ENCODE data around the gene ABLIM3. TPM values are rescaled to one million over a fixed set of nuclear protein-coding genes. Genes with fewer than 3 reads are reported as not detected.
"Not testable (repeated sequence)": the region's sequence is repeated elsewhere in the genome, so short reads cannot be mapped to it uniquely, and the experiment has no call there.

Gene ABLIM3
- total RNA-seq, 2 experiments from 2014 or later = 0.21 TPM; not detected in 1

GRCh38 chr5:149172709-149173505, 31.6 kb downstream of the ABLIM3 start:
- H3K27ac Mint-ChIP-seq = no peak overlapping the region
- H3K27me3 Mint-ChIP-seq = peaks cover 14% of the 10 kb centered on the region
- peaks cover 14% of the 10 kb centered on the region for H3K4me1 Mint-ChIP-seq
- H3K4me3 Mint-ChIP-seq = no peak overlapping the region
- DNase-seq = no peak
- CTCF ChIA-PET = no interaction called here
- H3K36me3 Mint-ChIP-seq = no peaks in the 10 kb centered on the region
- H3K9me3 Mint-ChIP-seq (ENCODE audit: low read depth) = no peaks in the 10 kb centered on the region
- ATAC-seq = no peak

GRCh38 chr5:149174847-149175234, 33.5 kb downstream of the ABLIM3 start:
- Mint-ChIP-seq H3K9me3 (ENCODE audit: low read depth) (no peaks in the 10 kb centered on the region), H3K27ac (no peak overlapping the region), H3K4me3 (no peak overlapping the region), H3K36me3 (no peaks in the 10 kb centered on the region), H3K27me3 (peaks cover 20% of the 10 kb centered on the region), H3K4me1 (peaks cover 14% of the 10 kb centered on the region)
- CTCF ChIA-PET = interaction anchor here (1.1 kb wide), 1 partner anchor 27 kb away, joined by 3 read pairs; no protein-coding TSS in a partner anchor
- no peak for DNase-seq
- ATAC-seq = no peak

- Mint-ChIP-seq H3K9me3 (ENCODE audit: low read depth) (no peaks in the 10 kb centered on the region), H3K4me3 (no peak overlapping the region), H3K27me3 (peaks cover 27% of the 10 kb centered on the region), H3K36me3 (no peaks in the 10 kb centered on the region), H3K4me1 (peaks cover 14% of the 10 kb centered on the region), H3K27ac (no peak overlapping the region)
- CTCF ChIA-PET = interaction anchor here (1.1 kb wide), 1 partner anchor 28 kb away, joined by 3 read pairs; no protein-coding TSS in a partner anchor
- ATAC-seq (no peak), DNase-seq (no peak)
Observed at GRCh38 chr5:149175346-149176105, 34.2 kb downstream of the ABLIM3 start.

- Mint-ChIP-seq H3K4me3 (no peak overlapping the region), H3K9me3 (ENCODE audit: low read depth) (no peaks in the 10 kb centered on the region), H3K36me3 (no peaks in the 10 kb centered on the region), H3K27me3 (peaks cover 37% of the 10 kb centered on the region), H3K4me1 (peaks cover 6% of the 10 kb centered on the region), H3K27ac (no peak overlapping the region)
- no peak for DNase-seq
- CTCF ChIA-PET = no interaction called here
- ATAC-seq = no peak
Observed at GRCh38 chr5:149177339-149177843, 36.1 kb downstream of the ABLIM3 start.

- ATAC-seq (no peak), DNase-seq (no peak)
- Mint-ChIP-seq H3K4me1 (no peaks in the 10 kb centered on the region), H3K36me3 (no peaks in the 10 kb centered on the region), H3K4me3 (no peak overlapping the region), H3K9me3 (ENCODE audit: low read depth) (no peaks in the 10 kb centered on the region), H3K27ac (no peak overlapping the region), H3K27me3 (peaks cover 43% of the 10 kb centered on the region)
- CTCF ChIA-PET = no interaction called here
Observed at GRCh38 chr5:149177911-149178565, 36.7 kb downstream of the ABLIM3 start.

GRCh38 chr5:149181732-149182131, 40.4 kb downstream of the ABLIM3 start:
- no peak for ATAC-seq
- DNase-seq = no peak
- no peaks in the 10 kb centered on the region for H3K9me3 Mint-ChIP-seq (ENCODE audit: low read depth)
- H3K27me3 Mint-ChIP-seq = peaks cover 70% of the 10 kb centered on the region
- no peaks in the 10 kb centered on the region for H3K36me3 Mint-ChIP-seq
- H3K27ac Mint-ChIP-seq = no peak overlapping the region
- no peaks in the 10 kb centered on the region for H3K4me1 Mint-ChIP-seq
- CTCF ChIA-PET = no interaction called here
- H3K4me3 Mint-ChIP-seq = no peak overlapping the region

GRCh38 chr5:149182241-149182640, 40.9 kb downstream of the ABLIM3 start:
- DNase-seq (no peak), ATAC-seq (no peak)
- Mint-ChIP-seq H3K27ac (no peak overlapping the region), H3K27me3 (peaks cover 68% of the 10 kb centered on the region), H3K9me3 (ENCODE audit: low read depth) (no peaks in the 10 kb centered on the region), H3K36me3 (no peaks in the 10 kb centered on the region), H3K4me3 (no peak overlapping the region), H3K4me1 (no peaks in the 10 kb centered on the region)
- CTCF ChIA-PET = interaction anchor here (1.1 kb wide), 1 partner anchor 41 kb away, joined by 3 read pairs; the partner anchor contains the start of gene ABLIM3

GRCh38 chr5:149185067-149185466, 43.8 kb downstream of the ABLIM3 start:
- H3K4me3 Mint-ChIP-seq = no peak overlapping the region
- H3K27me3 Mint-ChIP-seq = peaks cover 60% of the 10 kb centered on the region
- DNase-seq = no peak
- CTCF ChIA-PET = no interaction called here
- peaks cover 4% of the 10 kb centered on the region for H3K4me1 Mint-ChIP-seq
- H3K27ac Mint-ChIP-seq = no peak overlapping the region
- no peaks in the 10 kb centered on the region for H3K36me3 Mint-ChIP-seq
- no peaks in the 10 kb centered on the region for H3K9me3 Mint-ChIP-seq (ENCODE audit: low read depth)
- ATAC-seq = no peak

- H3K4me1 Mint-ChIP-seq = peaks cover 4% of the 10 kb centered on the region
- H3K9me3 Mint-ChIP-seq (ENCODE audit: low read depth) = no peaks in the 10 kb centered on the region
- ATAC-seq (no peak), DNase-seq (no peak)
- CTCF ChIA-PET = no interaction called here
- no peaks in the 10 kb centered on the region for H3K36me3 Mint-ChIP-seq
- no peak overlapping the region for H3K4me3 Mint-ChIP-seq
- H3K27me3 Mint-ChIP-seq = peaks cover 53% of the 10 kb centered on the region
- H3K27ac Mint-ChIP-seq = no peak overlapping the region
Observed at GRCh38 chr5:149186506-149186905, 45.2 kb downstream of the ABLIM3 start.

GRCh38 chr5:149187617-149188016, 46.3 kb downstream of the ABLIM3 start:
- H3K36me3 Mint-ChIP-seq; H3K4me3 Mint-ChIP-seq; H3K9me3 Mint-ChIP-seq (ENCODE audit: low read depth); CTCF ChIA-PET; DNase-seq; ATAC-seq; H3K27ac Mint-ChIP-seq; H3K4me1 Mint-ChIP-seq: not testable (repeated sequence)
- H3K27me3 Mint-ChIP-seq = peaks cover 47% of the 10 kb centered on the region

GRCh38 chr5:149188383-149188782, 47.1 kb downstream of the ABLIM3 start:
- no peak for ATAC-seq
- no peaks in the 10 kb centered on the region for H3K9me3 Mint-ChIP-seq (ENCODE audit: low read depth)
- peaks cover 4% of the 10 kb centered on the region for H3K4me1 Mint-ChIP-seq
- H3K36me3 Mint-ChIP-seq = no peaks in the 10 kb centered on the region
- H3K4me3 Mint-ChIP-seq = no peak overlapping the region
- H3K27me3 Mint-ChIP-seq = peaks cover 43% of the 10 kb centered on the region
- CTCF ChIA-PET = no interaction called here
- no peak overlapping the region for H3K27ac Mint-ChIP-seq
- no peak for DNase-seq

- Mint-ChIP-seq H3K36me3 (no peaks in the 10 kb centered on the region), H3K9me3 (ENCODE audit: low read depth) (no peaks in the 10 kb centered on the region), H3K4me3 (no peak overlapping the region), H3K27me3 (peaks cover 16% of the 10 kb centered on the region), H3K4me1 (no peaks in the 10 kb centered on the region), H3K27ac (no peak overlapping the region)
- ATAC-seq (no peak), DNase-seq (peak; percentile 21)
- CTCF ChIA-PET = no interaction called here
Observed at GRCh38 chr5:149195337-149195887, 54.1 kb downstream of the ABLIM3 start.

GRCh38 chr5:149195962-149196361, 54.7 kb downstream of the ABLIM3 start:
- no peak overlapping the region for H3K4me3 Mint-ChIP-seq
- H3K9me3 Mint-ChIP-seq (ENCODE audit: low read depth) = no peaks in the 10 kb centered on the region
- H3K36me3 Mint-ChIP-seq = no peaks in the 10 kb centered on the region
- no peak overlapping the region for H3K27ac Mint-ChIP-seq
- DNase-seq (peak; percentile 12), ATAC-seq (no peak)
- peaks cover 12% of the 10 kb centered on the region for H3K27me3 Mint-ChIP-seq
- CTCF ChIA-PET = interaction anchor here (0.5 kb wide), 1 partner anchor 26 kb away, joined by 3 read pairs; no protein-coding TSS in a partner anchor
- no peaks in the 10 kb centered on the region for H3K4me1 Mint-ChIP-seq

All from activated CD8-positive, alpha-beta memory T cell treated with anti-CD3 and anti-CD28 coated beads, Interleukin-2, amount 10 ng/mL, durations not matched to agents 7 days and 5 days (primary cell).